Measurements from ENCODE around the gene NT5DC3.
A peak's percentile ranks its signal among the peaks of the same experiment; 100 is the strongest.

Gene NT5DC3

GRCh38 chr12:103833891-103834290 lies 7.1 kb downstream of the NT5DC3 start:
- peak overlapping the region; percentile 35 for H3K27ac ChIP-seq
- no peak for DNase-seq (ENCODE audit: low read depth, low spot score)

- peak overlapping the region; percentile 35 for H3K27ac ChIP-seq
- no peak for DNase-seq (ENCODE audit: low read depth, low spot score)
Observed at GRCh38 chr12:103833095-103833775, 7.8 kb downstream of the NT5DC3 start.

GRCh38 chr12:103832048-103832997 lies 8.7 kb downstream of the NT5DC3 start:
- peak overlapping the region; percentile 35 for H3K27ac ChIP-seq
- DNase-seq (ENCODE audit: low read depth, low spot score): no peak

GRCh38 chr12:103830730-103831320 lies 10.2 kb downstream of the NT5DC3 start:
- no peak for DNase-seq (ENCODE audit: low read depth, low spot score)
- no peak overlapping the region for H3K27ac ChIP-seq

- DNase-seq (ENCODE audit: low read depth, low spot score): no peak
- H3K27ac ChIP-seq: no peak overlapping the region
Observed at GRCh38 chr12:103830025-103830725, 10.9 kb downstream of the NT5DC3 start.

GRCh38 chr12:103829092-103829491 lies 11.9 kb downstream of the NT5DC3 start:
- DNase-seq (ENCODE audit: low read depth, low spot score): no peak
- no peak overlapping the region for H3K27ac ChIP-seq

GRCh38 chr12:103827911-103828391 lies 13.1 kb downstream of the NT5DC3 start:
- H3K27ac ChIP-seq: peak overlapping the region; percentile 17
- peak; percentile 36 for DNase-seq (ENCODE audit: low read depth, low spot score)

- no peak for DNase-seq (ENCODE audit: low read depth, low spot score)
- no peak overlapping the region for H3K27ac ChIP-seq
Observed at GRCh38 chr12:103824845-103825244, 16.2 kb downstream of the NT5DC3 start.

- no peak for DNase-seq (ENCODE audit: low read depth, low spot score)
Observed at GRCh38 chr12:103824290-103824689, 16.7 kb downstream of the NT5DC3 start.

GRCh38 chr12:103823871-103824270 lies 17.2 kb downstream of the NT5DC3 start:
- H3K27ac ChIP-seq: no peak overlapping the region
- no peak for DNase-seq (ENCODE audit: low read depth, low spot score)

More at GRCh38 chr12:103824290-103824689, 16.7 kb downstream of the NT5DC3 start:
- no peak overlapping the region for H3K27ac ChIP-seq

GRCh38 chr12:103821773-103822172 lies 19.3 kb downstream of the NT5DC3 start:
- DNase-seq (ENCODE audit: low read depth, low spot score): no peak
- H3K27ac ChIP-seq: no peak overlapping the region

GRCh38 chr12:103820881-103821489 lies 20.0 kb downstream of the NT5DC3 start:
- no peak for DNase-seq (ENCODE audit: low read depth, low spot score)
- no peak overlapping the region for H3K27ac ChIP-seq

GRCh38 chr12:103820361-103820760 lies 20.7 kb downstream of the NT5DC3 start:
- no peak for DNase-seq (ENCODE audit: low read depth, low spot score)

GRCh38 chr12:103819892-103820291 lies 21.1 kb downstream of the NT5DC3 start:
- H3K27ac ChIP-seq: no peak overlapping the region
- DNase-seq (ENCODE audit: low read depth, low spot score): no peak

More at GRCh38 chr12:103820361-103820760, 20.7 kb downstream of the NT5DC3 start:
- no peak overlapping the region for H3K27ac ChIP-seq

GRCh38 chr12:103819312-103819711 lies 21.7 kb downstream of the NT5DC3 start:
- DNase-seq (ENCODE audit: low read depth, low spot score): no peak
- H3K27ac ChIP-seq: no peak overlapping the region

- DNase-seq (ENCODE audit: low read depth, low spot score): no peak
- no peak overlapping the region for H3K27ac ChIP-seq
Observed at GRCh38 chr12:103817791-103818190, 23.2 kb downstream of the NT5DC3 start.

- H3K27ac ChIP-seq: no peak overlapping the region
- no peak for DNase-seq (ENCODE audit: low read depth, low spot score)
Observed at GRCh38 chr12:103816663-103817062, 24.4 kb downstream of the NT5DC3 start.

- H3K27ac ChIP-seq: no peak overlapping the region
- DNase-seq (ENCODE audit: low read depth, low spot score): no peak
Observed at GRCh38 chr12:103814436-103814835, 26.6 kb downstream of the NT5DC3 start.

- H3K27ac ChIP-seq: no peak overlapping the region
- no peak for DNase-seq (ENCODE audit: low read depth, low spot score)
Observed at GRCh38 chr12:103813949-103814348, 27.1 kb downstream of the NT5DC3 start.

GRCh38 chr12:103813426-103813825 lies 27.6 kb downstream of the NT5DC3 start:
- H3K27ac ChIP-seq: no peak overlapping the region
- DNase-seq (ENCODE audit: low read depth, low spot score): no peak

All from epithelial cell of prostate (primary cell).